GM18508 (cell line): Measurements from ENCODE around the gene CCDC157.

ENCODE experiments used
- ATAC-seq: cut with Tn5 transposase; IDR thresholded peaks from one replicate; pipeline ENCODE4 v1.9.1; 2021; ENCODE audit warnings: moderate number of reproducible peaks; ENCODE audit not compliant: insufficient read depth, unreplicated experiment

The CCDC157 gene

DNA sequence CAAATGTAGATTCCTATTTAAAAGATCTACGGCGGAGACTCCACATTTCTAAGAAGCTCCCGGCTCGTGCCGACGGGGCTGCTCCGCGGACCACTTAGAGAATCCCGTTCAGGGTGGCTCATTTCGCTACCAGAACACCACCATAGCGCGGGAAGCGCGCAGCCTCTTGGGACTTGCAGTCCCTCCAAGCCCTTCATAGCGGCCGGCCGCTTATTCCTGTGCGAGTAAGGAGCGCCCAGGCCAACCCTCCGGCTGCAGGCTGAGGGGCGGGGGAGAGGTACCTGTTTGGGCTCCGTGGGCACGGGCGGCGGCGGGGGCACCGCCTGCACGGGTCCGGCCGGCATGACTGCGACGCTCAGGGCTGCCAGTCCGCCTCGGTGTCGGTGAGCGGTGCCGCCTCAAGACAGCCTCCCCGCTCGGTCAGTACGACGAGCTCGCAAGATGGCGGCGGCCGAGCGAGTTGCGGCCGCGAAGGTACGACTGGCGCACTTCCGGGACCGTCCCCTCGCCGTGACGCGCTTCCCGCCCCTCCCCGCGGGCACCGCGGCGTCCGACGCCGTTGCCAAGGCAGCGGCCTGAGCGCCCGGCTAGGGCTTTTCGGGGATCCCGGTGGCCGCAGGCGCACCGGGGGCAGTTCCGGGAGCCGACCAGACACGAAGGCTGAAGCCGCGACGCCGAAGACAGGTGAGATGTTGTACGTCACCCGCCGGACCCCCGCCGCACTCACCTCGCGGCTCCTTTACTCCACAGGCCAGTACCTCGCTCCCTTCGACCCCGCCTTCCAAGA is at the start of gene CCDC157, which contains the start of gene SF3A1:
Gene CCDC157 (plus strand): TSS at position 559 of the 787 bp plus-strand sequence. CDS start 8,994 bp downstream, outside the sequence.
Gene SF3A1 (minus strand): TSS at position 446 of the 787 bp plus-strand sequence. CDS start 102 bp downstream, at position 344.
- ATAC-seq = peak; percentile 49

DNA sequence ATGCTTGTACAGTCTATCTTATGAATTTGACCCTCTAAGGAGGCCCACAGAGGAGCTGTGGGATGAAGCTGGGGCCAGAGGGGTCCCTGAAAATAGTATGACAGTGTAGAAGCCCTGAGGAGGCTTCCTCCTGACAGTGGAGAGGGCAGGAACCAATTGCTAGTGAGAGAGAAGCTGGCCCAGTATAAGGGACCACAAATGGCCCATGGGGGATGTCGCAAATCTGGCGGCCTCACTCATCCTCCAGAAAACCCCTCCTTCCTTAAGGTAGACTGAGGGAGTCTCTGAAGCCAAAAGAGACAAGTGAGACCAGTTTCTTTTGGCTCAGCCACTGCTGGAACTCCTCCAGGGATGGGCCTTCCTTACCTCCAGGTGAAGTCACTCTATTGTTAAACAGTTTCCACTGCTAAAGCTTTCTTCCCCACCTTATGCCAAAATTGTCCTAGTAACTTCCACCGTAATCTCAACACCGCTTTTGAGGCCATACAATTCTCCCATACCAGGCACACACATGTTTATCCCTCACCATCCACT is 49.7 kb upstream of the CCDC157 start:
- ATAC-seq = no peak

DNA sequence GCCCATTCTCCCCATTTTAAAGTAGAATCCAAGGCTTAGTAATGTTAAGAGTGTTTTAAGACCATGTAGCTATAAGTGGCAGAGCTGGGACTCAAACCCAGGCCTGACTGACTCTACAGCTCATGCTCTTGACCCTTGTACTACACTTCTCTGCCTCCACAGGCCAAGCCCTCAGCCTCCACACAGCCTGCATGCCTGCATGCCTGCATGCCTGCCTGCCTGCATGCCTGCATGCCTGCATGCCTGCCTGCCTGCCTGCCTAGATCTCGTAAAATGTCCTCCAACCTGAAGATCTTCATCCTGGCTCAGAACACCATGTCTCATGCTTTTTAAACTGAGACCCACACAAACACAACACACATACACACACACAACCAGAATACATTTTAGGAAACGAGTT is 48.7 kb upstream of the CCDC157 start:
- ATAC-seq = no peak

DNA sequence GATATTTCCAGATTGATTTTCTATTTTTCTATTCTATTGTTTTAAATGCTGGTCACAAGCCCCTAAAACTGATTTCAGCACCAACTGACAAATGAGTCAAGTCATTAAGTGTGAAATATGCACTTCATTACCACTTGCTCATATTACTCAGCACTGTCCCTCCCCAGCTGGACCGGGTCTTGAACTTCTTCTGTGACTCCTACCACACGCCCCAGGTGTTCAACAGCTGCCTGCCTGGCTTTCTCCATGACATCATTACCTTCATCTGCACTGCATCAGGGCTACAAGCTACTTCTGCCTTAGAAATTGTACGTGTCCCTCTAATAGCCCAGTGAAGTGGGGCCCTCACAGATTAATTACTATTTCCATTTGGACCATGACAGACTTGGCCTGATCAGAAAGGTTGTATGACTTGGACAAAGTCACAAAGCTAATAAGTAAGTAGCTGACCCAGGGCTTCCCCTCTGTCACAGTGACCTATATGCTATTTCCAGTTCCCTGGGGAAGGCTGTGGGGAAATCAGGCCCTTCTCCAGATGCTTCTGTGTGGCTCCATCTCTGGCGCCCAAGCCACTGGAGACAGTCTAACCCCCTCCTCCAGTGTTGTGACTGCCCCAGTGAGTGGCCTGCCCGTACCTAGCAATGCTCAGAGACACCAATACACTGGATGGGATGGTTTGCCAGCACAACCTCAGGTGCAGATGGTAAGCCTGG is 48.1 kb upstream of the CCDC157 start:
- no peak for ATAC-seq

DNA sequence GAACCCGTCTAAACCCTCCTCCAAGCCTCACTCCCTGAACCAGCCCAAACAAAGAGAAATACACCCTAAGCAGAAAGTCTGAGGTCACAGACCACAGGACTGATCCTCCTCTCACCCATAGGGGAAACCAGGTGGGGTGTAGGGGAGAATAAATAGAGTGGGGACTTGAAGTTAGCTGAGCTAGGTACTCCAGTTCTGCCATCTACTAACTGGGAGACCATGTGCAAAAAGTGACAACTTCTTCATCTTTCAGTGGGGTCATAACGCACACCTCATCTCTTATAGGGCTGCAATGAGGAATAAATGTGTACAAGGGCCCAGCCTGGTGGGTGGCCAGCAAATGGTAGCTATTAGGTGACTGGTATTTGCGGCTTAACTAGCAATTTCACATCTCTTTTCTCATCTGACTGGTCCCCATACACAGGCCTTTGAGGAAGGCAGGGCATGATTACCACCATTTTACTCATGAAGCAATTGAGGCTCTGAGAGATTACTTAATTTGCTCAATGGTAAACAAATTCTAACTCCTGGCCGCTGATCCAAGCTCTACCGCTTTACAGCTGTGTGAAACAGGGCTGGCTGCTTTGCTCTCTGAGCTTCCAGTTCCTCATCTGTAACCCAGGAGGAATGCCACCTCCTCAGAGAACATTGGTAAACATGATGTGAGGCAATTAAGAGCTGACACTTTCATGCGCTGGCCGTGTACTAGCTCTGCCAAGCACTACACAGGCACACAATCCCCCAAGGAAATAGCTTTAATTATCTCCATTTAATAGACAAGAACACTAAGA is 46.7 kb upstream of the CCDC157 start:
- no peak for ATAC-seq

DNA sequence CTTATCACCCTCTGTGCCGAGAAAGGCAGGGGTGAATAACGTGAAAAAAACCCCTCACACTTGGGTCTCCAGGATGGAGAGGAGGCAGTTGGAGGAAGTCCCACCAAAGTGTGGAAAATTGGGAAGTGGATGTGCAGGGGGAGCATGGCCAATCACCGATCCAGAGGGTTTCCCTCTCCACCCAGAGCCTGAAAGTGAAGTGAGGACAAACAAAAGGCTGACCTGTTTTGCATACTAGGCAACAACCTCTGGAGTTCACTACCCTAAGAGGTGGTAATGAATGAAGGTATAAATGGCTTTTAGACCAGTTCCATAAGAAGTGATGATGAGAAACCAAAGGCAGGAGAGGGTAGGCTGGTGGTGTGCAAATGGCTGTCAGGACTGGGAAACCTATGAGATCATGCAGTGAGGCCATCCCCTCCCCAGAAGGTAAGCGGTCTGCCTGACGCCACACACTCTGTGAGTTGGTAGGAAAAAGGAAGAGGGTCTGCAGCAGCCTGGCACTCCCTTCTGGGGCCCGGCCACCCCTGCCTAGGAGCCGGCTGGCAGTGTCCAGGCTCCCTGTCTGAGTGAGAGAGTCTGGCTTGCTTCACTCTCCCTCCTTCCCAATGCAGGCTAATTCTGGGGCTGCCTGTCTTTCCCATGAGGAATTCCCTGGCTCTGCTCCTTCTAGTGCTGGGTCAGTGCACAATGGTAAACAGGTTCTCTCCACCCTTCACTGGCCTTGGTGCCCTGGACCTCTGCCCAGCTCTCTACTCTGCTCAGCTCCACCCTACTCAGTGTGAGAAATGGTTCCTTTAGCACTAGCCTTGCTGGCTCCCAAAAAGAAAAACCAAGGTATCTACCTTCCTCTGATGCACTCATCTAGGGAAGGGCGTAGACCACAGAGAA is 45.7 kb upstream of the CCDC157 start:
- ATAC-seq = no peak

DNA sequence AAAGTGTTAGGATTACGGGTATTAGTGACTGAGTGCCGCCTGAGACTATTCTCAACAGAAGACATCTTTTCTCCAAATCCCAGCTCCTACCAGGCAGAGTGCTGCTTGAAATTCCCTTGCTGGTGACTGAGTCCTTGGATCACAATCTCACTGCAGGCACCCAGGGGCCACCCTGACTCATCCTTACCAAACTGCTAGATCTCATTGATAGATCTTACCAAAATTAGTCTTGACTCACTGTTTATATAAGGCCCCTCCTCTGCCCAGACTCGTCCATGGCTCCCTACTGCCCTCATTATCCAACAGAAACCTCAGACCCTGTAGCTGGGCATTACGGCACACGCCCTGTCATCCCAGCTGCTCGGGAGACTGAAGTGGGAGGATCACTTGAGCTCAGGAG is 44.8 kb upstream of the CCDC157 start:
- no peak for ATAC-seq

DNA sequence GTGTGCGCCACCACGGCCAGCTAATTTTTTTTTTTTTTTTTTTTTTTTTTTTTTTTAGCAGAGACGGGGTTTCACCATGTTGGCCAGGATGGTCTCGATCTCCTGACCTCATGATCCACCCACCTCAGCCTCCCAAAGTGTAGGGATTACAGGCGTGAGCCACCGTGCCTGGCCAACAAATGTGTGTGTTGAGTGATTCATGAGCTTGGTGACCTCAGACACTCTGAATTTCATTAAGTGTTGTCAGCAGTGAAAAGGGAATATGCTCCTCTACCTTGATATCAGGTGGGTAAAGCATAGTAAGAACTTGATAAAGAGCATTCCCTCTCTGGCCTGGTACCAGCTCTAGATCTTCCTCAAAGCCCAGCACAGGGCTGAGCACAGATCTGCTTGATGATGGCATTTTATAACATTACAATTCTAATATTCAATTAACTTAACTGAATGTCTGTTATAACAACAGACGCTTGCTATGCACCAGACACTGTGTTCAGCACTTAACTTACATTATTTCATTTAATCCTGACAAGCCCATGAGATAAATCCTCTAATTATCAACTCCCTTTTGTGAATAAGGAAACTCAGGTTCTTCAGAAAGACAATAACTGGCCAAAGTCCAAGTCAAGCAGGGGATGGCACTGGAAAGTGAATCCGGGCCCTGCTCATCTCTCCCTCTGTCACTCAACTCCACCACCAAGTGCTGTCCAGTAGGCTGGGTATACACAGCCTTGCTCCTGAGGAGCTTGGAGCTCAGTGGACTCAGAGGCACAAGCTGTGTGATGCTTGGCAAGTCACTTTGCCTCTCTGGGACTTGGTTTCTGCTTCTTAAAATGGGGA is 43.1 kb upstream of the CCDC157 start:
- no peak for ATAC-seq

DNA sequence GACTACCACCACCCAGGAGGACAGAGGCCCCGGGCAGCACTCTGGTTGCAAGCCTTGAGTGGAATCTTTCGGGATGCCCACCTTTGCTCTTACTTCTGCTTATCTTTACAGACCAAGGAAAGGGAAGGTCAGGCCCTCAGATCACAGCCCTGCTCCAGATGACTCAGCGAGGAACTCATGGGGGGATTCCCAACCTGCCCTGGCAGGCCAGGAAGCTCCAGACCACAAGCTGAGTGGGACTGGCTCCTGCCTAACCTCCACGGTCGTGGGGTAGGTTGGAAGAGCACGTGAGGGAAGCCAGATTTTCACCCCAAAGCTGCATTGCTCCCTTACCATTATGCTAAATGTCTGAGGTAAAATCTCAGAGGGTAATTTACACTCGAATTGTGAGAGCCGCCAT is 41.9 kb upstream of the CCDC157 start:
- ATAC-seq = no peak

DNA sequence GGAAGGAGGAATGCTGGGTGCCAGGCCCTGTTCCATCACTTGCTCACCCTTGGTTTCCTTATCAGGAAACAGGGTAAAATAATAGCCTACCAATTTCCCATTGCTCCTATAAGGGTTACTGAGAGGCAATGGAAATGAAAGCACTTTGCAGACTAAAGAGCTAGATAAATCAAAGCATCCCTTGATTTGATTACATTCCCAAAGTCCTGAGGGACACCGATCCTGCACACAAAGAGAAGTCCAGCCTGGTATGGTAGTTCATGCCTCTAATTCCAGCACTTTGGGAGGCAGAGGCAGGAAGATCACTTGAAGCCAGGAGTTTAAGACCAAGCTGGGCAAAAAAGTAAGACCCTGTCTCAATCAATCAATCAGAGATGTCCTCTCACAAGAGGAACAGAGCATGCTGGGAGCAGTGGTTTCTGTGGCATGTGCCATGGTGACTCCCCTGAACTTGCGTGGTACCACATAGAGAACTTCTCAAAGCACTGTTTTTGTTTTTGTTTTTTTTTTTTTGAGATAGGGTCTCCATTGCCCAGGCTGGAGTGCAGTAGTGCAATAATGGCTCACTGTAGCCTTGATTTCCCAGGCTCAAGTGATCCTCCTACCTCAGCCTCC is 40.7 kb upstream of the CCDC157 start:
- no peak for ATAC-seq

DNA sequence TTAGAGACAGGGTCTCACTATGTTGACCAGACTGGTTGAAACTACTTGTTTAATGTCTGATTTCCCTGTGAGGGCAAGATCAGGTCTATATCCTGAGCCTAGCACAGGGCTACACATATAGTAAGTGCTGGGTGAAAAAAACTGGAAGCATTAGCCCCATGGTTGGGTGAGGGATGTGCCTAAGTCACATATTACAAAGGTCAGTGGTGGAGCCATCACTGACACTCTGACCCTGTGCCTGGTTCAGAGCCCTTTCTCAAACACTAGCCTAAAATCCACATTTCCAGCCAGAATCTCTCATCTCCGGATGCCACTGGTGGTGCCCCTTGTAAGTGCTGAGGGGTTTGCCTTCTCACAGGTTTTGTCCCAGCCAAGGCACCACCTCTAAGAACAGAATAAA is 39.0 kb upstream of the CCDC157 start:
- ATAC-seq = no peak

DNA sequence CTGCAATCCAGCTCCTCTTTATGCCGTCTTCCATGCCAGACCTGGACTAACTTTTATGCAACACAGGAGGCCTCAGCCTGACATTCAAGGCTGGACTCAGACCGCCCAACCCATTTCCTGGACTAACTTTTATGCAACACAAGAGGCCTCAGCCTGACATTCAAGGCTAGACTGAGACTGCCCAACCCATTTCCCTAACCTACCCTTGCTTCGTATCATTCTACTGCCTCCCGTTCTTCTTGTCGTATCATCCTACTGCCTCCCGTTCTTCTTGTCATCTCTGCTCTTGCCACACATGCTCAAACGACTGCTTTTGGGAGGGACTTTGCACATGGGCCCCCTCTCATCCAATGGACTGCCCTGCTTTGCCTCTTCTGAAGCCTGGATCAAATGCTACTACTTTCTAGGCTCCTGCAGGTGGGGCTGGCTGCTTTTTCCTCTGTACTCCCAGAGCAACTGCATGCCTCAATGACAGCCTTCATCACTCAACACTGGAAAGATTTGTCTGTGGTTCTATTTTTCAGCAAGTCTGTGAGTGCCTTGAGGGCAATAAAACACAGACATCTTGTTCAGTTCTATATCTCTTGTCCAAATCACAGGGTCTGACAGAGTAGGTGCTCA is 37.9 kb upstream of the CCDC157 start:
- no peak for ATAC-seq

DNA sequence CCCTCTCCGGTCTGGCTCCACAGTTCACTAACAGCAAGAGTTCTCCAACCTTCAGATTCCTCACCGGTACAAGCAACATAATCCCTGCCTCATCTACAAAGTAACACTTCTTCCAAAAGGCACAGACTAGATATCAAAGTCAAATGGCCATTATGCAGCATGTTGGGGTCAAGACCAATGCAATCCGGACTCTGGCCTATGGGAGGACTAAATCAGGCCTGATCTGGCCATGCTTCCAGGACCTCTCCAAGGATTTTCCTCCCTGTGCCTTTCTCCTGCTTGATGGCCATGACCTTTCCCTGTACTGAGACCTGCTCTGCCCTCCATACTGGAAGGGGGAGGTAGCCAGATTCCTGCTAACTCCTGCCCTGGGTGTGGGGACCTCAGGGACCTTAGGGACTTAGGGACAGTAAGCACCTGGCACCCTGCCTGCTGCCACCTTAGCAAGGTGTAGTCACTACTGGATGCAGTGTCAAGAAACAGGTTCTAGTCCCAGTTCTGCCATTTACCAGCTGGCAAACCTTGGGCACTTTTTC is 36.7 kb upstream of the CCDC157 start:
- no peak for ATAC-seq

DNA sequence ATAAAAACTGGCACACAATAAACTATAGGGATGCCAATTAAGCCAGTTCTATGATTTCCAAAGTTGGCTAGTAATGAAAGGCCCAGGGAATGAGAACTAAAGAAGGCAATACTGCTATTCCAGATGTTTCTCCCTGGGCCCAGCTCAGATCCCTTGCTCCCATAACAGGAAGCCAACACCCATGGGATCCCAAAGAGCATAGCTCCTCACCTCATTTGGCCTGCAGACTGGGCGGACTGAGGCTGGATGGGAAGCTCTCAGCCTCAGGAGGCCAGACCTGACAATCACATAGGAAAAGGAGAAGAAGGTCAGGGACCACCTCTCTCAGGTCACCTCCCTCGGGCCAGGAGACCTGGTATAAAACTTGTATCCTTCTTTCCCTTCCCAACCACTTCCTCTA is 35.3 kb upstream of the CCDC157 start:
- ATAC-seq = no peak

DNA sequence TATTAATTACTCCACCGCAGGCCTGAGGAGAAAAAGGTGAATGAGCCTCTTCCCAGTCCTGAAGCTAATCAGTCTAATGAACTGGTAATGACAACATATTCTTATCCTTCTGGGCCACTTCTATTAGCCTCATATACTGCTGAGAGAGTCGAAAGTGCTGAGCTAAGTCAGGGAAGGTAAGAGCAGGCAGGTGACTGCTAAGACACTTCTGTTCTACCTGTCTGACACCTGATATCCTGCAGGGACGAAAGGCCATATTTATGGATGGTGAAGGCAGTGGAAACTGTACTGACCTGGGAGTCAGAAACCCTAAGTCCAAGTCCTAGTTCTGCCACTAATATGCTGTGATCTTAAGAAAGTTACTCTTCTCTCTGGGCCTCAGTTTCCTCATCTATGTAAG is 33.6 kb upstream of the CCDC157 start:
- ATAC-seq = no peak

DNA sequence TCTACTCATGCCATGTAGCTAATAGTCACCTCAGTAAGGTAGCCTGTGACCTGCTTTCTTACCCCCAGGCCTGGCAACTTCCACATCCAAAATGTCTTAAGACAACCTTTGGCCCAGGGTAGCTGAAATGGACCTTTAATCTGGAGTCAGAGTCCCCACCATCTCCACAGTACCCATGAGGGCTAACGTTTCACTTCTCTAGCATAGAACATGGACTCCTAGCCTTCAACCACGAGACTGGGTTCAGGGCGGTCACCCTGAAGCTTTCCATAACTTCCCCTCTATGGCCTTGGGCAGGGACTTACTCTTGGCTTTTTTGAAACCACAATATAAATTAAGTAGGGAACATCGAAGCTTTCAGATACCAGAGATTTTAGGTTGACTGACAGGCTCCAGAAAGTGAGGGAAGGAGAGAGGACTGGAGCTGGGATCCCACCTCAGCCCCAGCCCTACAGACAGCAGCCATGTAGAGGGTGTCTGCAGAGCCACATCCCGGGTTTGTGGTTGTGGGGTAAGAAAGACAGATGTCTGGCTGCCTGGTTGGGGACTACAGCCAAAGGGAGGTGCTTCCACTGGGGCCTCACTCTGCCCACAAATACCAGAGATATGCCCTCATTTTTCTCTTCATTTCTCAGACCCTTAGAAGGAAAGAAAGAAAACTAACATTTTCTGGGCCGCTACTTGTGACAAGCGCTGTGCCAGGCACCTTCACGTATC is 32.6 kb upstream of the CCDC157 start:
- no peak for ATAC-seq

DNA sequence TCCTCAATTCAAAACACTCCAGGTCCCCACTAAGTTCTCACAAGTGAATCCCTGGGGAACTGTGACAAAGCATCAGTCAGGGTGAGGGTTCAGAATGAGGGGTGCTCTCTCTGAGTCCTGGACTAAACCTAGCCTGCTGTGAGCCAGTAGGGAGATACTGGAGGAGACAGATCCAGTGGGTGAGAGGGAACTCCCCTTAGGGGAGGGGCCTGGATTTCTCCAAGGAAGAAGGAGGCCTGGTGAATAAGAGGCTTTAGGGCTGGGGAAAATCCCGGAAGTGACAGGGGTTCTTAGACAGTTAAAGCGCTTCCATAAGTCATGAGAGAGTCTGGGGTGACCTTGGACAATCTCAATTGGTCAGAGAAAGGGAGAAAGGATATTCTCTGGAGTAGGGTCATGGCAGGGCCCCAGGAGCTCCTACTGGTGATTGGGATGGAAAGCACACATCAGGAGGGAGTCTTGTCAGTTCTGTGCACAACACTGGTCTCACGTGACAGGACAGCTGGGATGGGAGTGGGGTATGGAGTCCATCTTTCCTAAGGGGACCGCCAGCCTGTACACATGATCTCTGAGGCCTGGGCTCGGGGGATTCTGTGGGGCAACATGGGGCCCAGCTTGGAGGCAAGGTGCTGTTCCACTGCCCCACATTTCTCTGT is 31.6 kb upstream of the CCDC157 start:
- no peak for ATAC-seq
